Stimulated activated CD4-positive, alpha-beta T cell treated with anti-CD3 and anti-CD28 coated beads, Interleukin-4, amount 100 ng/mL, for 48 hours (primary cell): ENCODE data around the gene PHOSPHO2.

ENCODE experiments used
- DNase-seq, 2 donors: peaks; one replicate each; pipeline ENCODE4 v3.0.0-alpha.2; 2020; ENCODE audit warnings: low read depth in 2 of 2

PHOSPHO2 gene, protein sequence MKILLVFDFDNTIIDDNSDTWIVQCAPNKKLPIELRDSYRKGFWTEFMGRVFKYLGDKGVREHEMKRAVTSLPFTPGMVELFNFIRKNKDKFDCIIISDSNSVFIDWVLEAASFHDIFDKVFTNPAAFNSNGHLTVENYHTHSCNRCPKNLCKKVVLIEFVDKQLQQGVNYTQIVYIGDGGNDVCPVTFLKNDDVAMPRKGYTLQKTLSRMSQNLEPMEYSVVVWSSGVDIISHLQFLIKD

DNA sequence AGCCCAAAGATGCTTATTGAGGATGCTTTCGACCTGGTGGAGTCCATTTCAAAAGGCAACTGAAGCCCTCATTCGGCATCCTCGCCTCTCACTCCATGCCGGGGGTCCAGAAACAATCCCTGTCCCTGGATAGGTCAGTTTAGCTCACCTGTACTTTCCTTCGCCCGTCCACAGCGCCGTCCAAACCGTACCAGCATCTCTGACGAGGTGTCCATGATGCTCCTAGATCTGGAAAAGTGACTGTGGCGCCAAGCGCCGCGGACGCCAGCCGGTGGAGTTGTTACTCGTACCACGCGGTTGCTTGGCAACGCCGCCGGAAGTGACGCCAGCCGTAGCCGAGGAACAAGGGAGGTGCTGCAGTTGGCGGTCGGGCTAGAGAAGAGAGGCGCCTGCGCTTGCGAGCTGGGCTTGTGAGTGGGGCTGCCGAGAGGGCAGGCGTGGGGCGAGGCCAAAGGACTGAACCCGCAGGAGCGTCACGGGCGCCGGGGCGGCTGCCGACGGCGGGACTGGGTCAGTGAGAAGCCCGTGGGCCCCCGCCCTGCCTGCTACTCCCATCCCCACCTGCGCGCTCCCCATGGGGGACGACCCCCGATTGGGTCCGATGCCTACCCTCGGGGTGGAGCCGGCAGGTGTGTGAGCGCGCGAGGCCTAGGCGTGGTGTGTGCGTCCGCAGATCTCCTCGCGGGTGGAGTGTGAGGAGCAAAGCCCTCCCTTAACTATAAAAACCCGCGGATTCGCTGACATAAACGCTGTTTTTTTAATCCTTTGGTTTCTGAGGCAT is at the start of gene PHOSPHO2, which contains the start of gene CFAP210:
Gene PHOSPHO2 (plus strand): TSS at position 357 of the 781 bp plus-strand sequence. CDS start 6,503 bp downstream, outside the sequence.
Gene CFAP210 (minus strand): TSS at position 293 of the 781 bp plus-strand sequence. CDS start 78 bp downstream, at position 215.
- DNase-seq, result peak; percentile 98 to 99

DNA sequence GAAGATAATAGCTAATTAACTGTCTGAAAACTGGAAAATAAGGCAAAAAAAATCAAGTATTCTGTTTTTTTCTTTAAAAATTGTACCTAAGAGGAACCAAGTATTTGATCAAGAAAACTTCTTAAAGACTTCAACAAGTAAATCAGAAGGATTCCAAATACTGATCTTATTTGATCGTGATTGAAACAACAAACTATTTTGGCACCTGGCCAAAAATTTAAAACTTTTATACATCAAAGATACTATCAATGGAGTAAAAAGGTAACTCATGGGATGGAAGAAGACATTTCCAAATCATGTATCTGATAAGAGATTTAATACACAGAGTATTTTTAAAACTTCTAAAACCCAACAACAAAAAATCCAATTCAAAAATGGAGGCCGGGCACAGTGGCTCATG is 46.8 kb upstream of the PHOSPHO2 start:
- DNase-seq, result no peak

DNA sequence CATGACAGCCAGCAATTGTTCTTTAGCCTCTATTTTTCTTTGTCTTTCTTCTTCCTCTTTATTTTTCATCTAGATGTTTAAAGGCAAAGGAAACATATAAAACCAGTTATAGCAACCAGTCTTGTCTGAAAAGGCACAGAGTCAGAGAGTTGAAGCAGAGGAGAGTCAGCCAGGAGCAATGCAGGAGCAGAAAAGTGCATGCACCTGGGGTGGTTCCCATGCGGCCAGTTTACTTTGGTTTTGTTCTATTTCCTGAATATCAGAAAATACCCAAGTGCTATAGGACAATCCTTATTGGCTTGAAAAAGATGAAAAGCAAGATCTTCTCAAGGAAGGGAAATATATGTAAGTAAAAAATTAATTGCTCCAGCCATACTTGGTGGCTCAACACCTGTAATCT is 45.0 kb upstream of the PHOSPHO2 start:
- DNase-seq, result no peak

DNA sequence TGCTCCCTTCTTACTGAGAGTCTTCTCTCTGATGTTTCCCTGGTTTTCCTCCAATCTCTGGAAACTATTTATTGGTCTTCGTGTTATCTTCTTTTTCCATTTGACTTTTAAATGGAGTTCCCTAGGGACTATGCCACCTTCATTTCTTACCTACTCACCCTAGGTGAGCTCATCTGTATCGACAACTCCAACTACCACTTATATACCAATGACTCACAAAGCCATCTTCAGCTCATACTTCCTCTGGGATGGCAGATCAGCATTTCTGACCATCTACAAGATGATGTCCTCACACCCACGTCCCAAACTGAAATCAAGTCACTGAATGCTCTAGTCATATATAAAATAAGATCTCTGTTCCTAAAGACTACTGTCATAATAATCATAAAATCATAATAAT is 40.6 kb upstream of the PHOSPHO2 start:
- no peak for DNase-seq

DNA sequence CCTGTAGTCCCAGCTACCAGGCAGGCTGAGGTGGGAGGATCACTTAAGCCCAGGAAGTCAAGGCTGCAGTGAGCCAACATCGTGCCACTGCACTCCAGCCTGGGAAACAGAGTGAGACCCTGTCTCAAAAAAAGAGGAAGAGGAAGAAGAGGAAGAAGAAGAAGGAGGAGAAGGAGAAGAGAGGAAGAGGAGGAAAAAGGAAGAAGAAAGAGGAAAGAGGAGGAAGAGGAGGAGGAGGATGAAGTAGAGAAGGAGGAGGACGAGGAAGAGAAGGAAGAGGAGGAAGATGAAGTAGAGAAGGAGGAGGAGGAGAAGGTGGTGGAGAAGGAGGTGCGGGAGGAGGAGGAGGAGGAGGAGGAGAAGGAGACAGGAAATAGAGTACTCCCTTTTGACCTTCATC is 38.1 kb upstream of the PHOSPHO2 start:
- DNase-seq, result no peak

DNA sequence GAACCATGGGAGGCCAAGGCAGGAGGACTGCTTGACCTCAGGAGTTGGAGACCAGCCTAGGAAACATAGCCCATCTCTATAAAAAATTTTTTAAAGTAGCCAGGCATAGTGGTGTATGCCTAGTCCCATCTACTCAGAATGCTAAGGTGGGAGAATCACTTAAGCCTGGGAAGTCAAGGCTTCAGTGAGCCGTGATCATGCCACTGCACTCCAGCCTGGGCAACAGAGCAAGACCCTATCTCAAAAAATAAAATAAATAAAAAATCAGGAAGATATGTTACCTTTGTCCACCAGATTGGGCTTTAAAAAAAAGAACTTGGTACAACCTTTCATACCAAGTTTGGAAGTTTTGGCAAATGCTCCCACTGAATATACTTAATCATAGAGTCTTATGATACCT is 35.4 kb upstream of the PHOSPHO2 start:
- no peak for DNase-seq

DNA sequence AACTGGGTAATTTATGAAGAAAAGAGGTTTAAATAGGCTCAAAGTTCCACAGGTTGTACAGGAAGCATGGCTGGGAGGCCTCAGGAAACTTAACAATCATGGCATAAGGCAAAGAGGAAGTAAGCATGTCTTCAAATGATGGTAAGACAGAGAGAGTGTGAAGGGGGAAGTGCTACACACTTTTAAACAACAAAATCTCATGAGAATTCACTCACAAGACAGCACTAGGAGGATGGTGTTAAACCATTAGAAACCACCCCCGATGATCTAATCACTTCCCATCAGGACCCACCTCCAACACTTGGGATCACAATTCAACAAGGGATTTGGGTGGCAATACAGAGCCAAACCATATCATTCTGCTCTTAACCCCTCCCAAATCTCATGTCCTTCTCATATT is 34.9 kb upstream of the PHOSPHO2 start:
- DNase-seq, result no peak

DNA sequence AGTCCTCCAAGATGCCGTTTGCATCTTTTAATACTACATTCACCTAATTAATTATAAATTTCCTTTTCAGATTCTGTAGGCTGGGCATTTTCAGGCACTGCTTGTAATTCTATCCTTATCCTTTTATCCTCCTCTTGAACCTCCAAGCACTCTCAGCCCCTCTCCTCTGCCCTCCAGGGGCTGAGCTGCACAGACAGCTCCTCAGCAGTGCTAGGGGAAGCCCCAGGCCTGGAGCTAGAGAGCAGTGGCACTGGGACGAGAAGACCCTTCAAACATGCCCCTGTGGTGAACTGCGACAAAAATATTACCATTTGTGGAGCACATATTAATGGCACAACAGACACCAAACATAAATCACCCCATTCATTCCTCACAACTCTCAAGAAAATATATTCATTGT is 33.0 kb upstream of the PHOSPHO2 start:
- no peak for DNase-seq

DNA sequence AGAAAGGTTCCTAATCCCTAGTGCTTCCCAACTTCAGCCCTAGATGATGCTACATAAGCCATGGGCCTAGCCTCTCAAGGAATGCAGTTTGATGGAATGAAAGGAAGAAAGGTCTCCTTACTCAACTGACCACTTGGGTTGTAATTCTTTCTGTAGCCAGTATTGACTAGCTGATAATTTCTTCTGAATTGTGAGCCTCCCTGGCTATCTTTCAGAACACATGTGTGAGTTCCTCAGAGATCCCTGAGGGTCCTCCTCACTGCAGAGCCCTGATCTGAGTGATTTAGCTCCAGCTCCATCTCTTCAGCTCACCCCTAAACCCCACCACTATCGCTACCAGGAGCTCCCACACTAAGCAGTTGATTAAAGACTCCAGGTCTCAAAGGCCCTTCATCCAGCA is 31.5 kb upstream of the PHOSPHO2 start:
- no peak for DNase-seq

DNA sequence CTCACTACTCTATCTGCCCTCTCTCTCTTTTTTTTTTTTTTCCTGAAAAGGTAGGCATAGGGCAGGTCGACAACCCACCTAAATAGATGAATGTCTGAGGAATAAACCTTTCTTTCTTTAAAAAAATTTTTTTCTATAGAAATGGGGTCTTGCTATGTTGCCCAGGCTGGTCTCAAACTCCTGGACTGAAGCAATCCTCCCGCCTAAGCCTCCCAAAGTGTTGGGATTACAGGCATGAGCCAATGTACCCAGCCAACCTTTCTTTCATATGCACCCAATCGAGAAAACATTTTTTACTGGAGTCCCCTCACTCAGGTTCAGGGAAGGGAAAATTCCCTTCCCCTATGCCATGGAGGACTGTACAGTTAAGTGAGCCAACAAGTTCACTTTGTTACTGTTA is 31.0 kb upstream of the PHOSPHO2 start:
- DNase-seq, result no peak

DNA sequence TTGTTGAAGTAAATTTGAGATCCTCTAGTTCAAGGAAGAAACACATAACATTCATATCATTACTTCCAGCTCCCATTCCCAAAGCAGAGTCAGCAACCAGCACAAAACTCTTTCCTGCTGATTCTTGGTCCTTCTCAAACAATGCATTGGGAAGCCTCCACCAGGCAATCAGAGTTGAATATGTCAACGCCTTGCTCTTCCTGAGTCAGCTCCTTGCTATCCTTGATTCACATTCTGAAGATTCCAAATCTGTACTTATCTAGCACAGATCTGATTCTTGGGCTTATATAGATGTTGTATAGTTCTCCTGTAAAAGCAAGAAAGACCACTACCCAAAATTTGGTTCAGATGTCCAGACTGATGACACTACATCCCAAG is 29.7 kb upstream of the PHOSPHO2 start:
- no peak for DNase-seq

DNA sequence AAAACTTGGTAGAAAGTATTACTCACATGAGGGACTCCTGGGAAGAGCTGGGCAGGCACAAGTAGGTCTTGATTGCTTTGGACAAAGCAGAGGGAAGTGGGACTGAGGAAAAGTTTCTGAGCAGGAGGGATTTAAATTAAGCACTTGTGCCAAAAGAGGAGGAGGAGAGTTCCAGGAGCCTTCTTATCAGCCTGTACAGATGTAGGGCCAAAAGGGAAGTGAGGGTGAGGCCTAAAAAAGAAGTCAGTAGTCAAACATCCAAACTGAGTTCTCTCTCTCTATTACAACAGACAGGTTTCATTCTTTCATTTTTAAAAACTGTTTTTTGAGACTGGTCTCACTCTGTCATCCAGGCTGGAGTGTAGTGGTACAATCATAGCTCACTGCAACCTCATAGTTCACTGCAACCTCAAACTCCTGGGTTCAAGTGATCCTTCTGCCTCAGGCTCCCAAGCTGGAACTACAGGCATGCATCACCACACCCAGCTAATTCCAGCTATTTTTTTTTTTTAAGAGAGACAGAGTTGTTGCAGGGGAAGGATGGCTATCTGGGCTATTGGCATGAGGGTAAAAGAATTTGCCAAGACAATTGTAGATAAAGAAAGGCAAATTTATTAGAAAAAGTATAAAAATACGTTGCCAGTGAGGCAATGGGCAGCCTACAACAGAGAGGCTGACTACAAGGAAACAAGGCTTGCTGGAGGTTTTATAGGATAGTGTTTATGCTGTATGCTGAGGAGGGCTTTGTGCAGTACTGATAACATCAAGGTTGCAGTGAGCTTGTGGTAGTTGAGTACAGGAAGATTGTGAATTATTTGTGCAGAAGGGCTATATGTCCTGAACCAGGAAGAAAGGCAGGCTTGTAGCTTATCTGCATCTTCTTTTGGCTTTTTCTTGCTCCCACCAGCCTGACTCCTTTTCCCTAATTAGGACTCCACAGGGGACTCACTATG is 29.0 kb upstream of the PHOSPHO2 start:
- DNase-seq, result no peak

DNA sequence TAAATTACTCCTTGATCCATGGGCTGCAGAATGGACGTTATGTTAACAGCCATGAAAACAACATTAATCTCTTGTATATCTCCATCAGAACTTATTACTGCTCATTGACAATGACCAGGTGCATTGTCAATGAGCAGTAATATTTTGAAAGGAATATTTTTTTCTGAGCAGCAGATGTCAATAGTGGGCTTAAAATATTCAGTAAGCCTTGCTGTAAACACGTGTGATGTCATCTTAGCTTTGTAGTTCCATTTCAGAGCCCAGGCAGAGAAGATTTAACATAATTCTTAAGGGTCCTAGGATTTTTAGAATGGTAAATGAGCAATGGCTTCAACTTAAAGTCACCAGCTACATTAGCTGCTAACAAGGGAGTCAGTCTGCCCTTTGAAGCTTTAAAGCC is 26.7 kb upstream of the PHOSPHO2 start:
- no peak for DNase-seq

DNA sequence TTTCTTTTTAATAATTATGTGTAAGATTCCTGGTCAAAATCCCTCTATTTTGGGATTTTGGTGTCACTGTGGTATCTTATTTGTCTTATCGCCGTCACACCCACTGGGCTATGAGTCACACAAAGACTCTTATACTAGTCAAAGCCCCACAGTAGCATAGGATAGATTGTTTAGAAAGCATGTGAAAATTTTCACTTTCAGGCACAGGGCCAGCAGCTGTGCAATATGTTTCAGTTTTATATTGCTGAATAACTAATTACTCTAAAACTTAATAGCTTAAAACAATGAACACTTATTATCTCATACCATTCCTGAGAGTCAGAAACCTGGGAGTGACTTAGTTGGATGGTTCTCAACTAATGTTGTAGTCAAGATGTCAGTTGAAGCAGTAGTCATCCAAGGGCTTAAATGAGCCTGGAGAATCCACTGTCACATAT is 24.0 kb upstream of the PHOSPHO2 start:
- DNase-seq, result no peak

DNA sequence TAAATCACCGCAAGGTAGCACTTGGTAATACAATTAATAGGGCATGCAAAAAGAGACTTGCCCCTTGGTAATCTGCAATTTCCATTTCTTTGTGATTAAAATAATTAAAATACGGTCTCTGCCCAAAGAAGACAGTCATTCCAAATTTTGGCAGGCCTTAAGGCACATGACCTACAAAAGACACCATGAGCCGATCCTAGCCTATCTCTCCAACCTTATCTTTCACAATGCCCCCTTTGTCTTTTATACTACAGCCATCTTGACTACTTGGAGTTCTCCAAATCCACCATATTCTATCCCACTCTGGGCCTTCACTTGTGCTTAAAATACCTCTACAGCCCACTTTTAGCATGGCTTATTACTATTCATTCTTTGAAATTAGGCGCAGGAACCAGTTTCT is 23.3 kb upstream of the PHOSPHO2 start:
- DNase-seq, result no peak

DNA sequence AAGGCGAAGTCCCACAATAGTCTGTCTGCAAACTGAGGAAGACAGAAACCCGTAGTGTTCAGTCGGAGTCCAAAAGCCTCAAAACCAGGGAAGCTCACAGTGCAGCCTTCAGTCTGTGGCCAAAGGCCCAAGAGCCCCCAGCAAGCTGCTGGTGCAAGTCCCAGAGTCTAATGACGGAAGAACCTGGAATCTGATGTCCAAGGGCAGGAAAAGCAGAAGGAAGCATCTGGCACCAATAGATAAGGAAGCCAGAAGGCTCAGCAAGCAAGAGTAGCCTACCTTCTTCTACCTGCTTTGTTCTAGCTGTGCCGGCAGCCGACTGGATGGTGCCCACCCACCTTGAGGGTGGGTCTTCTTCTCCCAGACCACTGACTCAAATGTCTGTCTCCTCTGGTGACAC is 21.9 kb upstream of the PHOSPHO2 start:
- DNase-seq, result no peak

DNA sequence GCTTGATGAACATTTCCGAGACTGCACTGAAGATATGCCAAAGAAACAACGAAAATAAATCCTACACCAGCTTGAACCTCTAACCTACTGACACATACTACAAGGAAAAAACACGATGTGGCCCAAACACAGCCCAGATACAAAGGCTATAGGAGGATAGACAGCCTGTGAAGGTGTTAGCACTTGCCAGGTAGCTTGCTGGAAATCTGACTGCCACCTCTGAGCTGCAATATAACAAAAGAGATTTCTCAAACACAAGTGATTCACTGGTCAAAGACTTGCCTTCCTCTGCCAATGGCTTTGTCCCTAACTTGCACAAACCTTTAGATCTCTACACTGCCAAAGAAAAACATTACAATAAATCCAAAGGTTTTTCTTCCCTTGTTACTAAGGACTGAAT is 21.2 kb upstream of the PHOSPHO2 start:
- no peak for DNase-seq

DNA sequence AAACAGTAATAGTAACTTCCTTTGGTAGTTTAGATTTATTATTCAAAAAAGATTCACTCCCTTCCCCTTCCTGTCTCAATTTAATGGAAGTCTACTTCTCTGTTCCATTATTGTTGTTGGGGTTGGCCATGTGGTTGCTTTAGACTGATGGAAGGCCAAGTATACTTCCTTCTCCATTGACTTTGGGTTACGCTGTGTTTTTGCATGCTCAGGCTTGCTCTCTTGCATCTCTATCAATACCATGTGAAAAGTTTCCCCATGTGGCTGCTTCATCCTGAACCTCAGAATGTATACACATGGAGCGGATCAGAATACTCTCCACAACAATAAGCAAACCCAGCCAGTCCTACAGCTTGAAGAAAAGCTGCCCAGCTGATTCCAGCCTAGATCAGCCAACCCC is 20.3 kb upstream of the PHOSPHO2 start:
- no peak for DNase-seq

DNA sequence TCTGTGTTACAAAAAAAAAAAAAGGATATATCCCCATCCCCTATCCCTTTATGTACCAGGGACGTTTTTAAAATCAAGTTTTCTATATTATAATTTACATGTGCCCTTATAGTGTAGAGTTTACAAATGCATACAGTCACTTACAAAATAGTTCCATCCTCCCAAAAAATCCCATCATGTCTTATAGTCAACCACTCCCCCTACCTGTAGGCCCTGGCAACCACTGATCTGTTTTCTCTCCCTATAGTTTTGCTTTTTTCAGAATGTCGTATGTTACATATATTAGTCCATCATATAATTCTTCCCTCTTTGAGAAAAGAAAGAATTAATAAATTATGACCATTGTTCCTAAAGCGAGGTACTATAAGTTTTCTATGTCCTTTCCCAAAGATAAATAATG is 17.9 kb upstream of the PHOSPHO2 start:
- DNase-seq, result no peak

DNA sequence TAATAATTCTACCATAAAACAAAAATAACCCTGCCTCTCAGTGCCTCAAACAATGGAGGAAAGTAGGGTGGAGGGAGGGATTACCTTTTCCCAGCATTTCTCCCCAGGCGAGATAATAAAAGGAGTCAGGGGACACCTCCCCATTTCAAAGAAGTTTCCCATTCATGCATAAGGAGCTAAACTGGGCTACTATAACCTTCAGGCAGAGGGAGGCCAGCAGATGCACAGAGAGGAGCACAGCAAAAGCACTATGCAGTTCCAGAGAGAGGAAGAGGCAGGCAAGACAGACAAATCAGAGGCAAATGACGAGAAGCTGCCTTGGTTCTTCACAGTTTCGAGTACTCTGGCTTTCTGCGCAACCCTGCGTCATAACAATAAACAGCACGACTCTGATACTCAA is 17.4 kb upstream of the PHOSPHO2 start:
- DNase-seq, result no peak

DNA sequence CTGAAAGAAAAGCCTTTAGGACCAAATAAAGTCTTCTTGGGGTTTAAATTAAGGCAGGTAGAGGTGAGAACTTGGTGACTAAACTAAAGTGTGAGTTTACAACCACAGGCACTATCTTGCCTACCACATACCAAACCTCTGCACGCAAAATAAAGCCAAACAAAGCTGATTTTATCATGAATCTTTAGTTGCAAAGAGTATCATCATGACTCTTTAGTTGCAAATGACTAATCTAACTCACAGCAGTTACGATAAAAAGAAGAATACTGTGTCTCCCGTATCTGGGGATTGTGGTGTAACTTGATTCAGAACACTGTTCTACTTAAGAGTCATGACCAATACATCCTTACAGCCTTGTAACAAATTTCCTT is 11.2 kb upstream of the PHOSPHO2 start:
- DNase-seq, result no peak

DNA sequence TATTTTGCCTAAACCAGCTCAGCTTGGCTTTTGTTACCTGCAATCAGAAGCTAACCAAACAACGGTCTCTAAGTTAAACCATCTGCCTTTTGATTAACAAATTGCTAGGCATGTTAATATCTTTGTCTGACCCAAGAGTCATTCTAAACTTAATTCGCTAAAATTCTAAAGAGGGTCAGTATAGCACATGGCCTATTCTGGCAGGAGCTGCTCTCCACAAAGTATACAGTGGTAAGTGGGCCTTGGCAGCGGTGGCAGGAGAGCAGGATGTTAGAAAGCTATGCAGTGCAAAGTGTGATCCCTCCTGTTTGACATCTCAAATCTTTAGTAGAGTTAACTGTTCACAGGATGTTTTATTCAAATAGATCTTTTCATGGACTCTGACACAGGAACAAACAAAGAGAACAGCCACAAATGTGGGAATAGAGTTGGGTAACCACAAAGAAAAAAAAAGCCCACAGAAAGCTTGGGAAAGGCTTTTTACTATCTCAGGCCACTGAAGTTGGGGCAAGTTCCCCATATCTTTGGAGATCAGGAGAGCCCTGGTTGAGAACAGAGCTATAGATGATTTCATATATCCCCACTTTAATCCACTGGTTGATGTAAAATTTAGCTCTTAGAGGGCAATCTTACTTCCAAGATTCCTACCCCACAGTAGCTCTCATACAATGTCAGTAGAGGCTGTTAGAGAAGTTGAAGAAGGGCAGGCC is 10.7 kb upstream of the PHOSPHO2 start:
- DNase-seq, result no peak
